H1 (cell line): Measurements from ENCODE around the gene WBP1L. TPM values are rescaled to one million over a fixed set of nuclear protein-coding genes. Genes with fewer than 3 reads are reported as not detected.

Experiments used
- RNF2 ChIP-seq: fragments of 200-900, 300-1000 bp; sonication (generic); IDR thresholded peaks from 2 replicates; pipeline ENCODE4 v1.7.1; 2016; ENCODE audit warnings: borderline replicate concordance, low read depth, mild to moderate bottlenecking, antibody characterized with exemption, low read length; ENCODE audit not compliant: poor library complexity, severe bottlenecking; ENCODE audit errors: missing control alignments
- polyA plus RNA-seq, 7 experiments: library from polyadenylated mRNA; depleted of rRNA in 3 of 7; stranded (reverse) in 5 of 7; unstranded in 2 of 7; fragments of >200 nt in 5 of 7; fragments of 200-250 nt in 2 of 7; gene quantifications; 1 replicate in 5 of 7; 2 replicates in 1 of 7; 4 replicates in 1 of 7; pipeline versions ENCODE4 v1.2.1 to v1.2.3, GENCODE V29; 2011 to 2013; ENCODE audit warnings: missing spikeins in 2 of 7, mixed read lengths in 2 of 7
- total RNA-seq: library from RNA; stranded (reverse); fragmentation: NEBNext Ultra II Directional; extraction: Animal tissue kit (Norgen Biotek cat#: 25700); gene quantifications from 2 replicates; pipeline ENCODE4 v1.2.1, GENCODE V29; 2021

WBP1L gene
- total and polyA plus RNA-seq, 2 of the 8 experiments (the other 6 are each of a cell fraction or from before 2014, with no cell fraction given), result 26.6 to 29.9 TPM

DNA sequence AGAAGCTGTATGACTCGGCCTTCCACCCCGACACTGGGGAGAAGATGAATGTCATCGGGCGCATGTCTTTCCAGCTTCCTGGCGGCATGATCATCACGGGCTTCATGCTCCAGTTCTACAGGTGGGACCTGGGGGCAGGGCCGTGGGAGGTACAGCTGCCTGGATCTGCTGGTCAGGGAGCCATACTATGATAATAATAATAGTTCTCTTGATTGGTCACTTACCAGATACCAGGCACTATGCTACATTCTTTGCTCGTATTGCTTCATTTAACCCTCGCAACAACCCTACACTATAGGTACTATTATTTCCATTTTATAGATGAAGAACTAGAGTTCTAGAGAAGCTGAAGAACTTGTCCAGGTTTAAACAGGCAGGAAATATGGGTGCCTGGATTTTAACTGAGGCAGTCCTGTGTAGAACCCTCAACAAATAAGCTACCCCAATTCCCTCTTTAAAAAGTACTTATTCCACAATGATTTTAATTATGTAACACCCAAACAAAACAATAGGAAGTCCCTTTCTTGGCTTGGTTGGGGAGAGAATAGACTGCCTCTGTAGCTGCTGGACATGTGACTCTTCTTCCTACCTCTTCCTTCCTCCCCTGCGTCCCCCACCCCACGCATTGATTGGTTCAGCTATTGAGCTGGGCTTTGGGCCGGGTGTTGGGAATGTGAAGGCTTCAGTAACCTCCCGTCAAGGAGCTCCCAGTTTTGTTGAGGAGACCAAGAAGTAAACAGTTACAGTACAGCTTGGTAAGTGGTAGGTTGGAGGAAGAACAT lies 16.5 kb upstream of the WBP1L start (continued):
- TF ChIP-seq RNF2, result no peak
